Stimulated activated CD4-positive, alpha-beta T cell treated with anti-CD3 and anti-CD28 coated beads, Interleukin-4, amount 100 ng/mL, for 4 hours (primary cell): Measurements from ENCODE around the gene CSRP3.
"Not testable (repeated sequence)": the region's sequence is repeated elsewhere in the genome, so short reads cannot be mapped to it uniquely, and the experiment has no call there.

ENCODE experiments used
- DNase-seq, 2 experiments: peaks; one replicate each; pipeline ENCODE4 v3.0.0-alpha.2; 2020

Gene CSRP3

DNA sequence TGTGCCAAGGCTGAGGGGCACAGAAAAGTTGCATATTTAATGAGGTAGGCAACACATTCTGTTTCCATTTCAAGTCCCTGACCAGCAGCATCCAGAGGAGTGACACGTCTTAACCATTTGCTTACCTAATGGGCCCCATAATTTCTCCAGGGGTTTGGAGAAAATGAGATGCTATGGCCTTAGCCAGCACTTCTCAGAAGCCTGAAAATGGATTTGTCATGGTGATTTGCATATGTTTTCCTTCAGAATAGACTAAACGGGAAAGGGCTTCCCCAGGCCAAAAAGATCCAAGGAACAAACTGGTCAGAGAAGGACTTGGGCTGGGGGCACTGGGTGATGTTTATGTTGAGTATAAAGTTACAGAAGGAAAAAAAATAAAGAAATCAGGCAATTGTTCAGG, 16.7 kb downstream of the CSRP3 start:
- no peak for DNase-seq

DNA sequence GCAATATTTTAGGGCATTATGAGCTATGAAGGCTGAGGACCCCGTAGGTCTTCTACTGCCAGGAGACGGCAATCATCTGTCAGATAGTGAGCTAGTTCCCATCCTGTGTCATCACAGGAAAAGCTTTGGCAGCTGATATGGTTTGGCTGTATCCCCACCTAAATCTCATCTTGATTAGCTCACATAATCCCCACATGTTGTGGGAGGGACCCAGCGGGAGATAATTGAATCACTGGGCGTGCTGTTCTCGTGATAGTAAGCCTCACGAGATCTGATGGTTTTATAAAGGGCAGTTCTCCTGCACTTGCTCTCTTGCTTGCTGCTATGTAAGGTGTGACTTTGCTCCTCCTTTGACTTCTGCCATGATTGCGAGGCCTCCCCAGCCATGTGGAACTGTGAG, 18.1 kb downstream of the CSRP3 start:
- DNase-seq = no peak

DNA sequence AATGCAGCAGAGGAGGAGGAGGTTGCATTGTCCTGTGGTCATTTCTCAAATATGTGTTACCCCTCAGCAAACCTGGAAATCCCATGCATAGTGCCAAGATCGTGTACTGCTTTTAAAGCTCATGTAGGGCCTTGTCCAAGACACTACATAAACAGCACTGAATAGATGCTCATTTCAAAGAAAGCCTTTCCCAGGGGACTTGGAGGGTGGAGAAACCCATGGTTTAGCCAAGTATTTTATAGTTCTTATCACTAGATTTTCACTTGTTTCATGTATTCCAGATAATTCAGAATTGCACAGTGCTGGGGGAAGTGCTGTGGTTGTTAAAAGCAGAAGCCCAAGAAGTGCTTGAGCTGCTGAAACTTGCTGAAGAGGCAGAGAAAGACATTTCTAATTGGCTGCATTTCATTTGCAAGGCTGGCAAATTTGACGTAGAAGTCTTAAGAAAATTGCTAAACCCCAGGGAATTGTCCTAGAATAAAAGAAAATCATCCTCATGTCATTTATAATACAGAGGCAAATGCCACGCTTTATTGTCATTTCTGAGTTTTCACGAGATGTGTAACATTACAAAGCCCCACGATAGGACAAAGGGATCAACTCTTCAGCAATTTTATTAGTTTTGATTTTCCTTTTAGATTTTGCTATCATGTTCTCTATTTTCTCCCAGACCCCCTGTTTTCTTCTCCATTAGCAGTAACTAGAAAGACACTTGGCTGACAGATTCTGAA, 20.1 kb downstream of the CSRP3 start:
- DNase-seq = no peak

DNA sequence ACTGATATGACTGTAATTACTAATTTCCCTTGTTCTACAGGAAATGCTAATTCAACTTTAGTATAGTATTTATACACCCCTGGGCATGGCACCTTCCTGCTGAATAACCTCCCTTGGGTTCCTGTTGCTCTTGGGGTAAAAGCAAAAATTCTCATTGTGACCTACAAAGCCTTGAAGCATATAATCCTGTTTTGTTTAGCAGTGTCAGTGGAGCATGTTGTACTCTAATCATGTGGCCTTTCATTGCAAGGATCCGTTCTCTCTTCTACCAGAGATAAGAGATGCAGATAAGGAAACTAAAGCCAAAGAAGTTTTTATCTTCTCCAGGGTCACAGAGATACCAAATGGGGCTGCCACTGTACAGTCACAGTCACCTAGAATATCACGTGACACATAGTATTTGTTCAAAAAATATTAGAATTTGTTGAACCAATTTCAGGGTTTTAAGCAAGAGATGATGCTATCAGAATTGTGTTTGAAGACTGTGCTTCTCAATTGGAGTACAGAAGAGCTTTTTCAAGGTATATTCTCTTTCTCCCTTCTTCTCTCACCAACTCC, 25.1 kb downstream of the CSRP3 start:
- DNase-seq = no peak

DNA sequence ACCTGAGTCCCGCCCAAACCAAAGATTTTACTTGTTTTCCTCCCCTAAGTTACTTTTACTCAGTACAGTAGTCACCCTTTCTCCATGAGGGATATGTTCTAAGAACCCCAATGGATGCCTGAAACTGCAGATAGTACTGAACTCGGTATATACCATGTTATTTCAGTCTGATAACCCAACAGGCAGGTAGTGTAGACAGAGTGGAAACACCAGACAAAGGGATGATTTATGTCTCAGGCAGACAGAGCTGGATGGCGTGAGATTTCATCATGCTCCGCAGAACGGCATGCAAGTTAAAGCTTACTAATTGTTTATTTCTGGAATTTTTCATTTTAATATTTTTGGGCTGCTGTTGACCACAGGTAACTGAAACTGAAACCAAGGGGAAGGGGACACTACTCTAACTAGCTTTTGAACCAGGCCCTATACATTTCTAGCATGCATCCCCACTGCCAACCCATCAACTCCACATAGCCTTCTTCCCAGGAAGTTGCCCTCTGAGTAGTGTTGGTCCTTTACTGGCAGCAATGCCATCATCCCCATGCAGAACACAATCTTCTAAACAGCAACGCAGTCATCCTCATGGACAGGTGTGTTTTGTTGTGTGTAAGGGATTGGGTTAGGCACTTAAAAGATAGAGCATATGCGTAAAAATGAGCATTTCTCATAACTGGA, 27.7 kb downstream of the CSRP3 start:
- no peak for DNase-seq

DNA sequence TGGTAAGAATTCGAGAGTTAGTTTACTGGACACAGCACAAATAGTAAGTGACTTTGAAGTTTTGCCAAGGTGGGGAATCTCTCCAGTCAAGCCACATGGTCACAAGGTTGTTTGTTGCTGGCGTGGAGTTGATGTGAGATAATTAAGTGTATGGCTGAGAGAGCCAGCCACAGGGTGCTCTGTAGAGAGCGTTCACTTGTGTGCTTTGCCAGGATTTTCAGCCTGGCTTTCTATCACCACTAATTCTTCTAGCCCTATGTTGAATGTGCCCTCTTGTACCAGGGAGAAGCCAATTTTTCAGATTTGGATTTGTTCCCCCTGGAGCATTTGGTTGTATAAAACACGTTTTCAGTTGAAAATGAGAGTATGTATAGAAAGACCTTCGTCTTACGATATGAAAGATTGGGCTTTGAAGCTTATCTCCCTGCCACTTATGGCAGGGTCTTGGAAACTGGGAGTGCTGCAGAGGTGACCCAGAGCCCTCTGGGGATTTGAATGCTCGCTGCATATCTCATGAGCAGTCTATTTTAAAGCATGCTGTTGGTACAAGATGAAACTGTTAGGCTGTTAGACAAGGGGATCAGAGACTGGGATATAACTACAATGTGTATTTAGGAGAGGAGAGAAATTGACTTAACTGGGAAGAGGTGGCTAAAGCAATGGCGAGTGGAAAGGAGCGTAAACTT, 28.6 kb downstream of the CSRP3 start:
- DNase-seq = no peak

DNA sequence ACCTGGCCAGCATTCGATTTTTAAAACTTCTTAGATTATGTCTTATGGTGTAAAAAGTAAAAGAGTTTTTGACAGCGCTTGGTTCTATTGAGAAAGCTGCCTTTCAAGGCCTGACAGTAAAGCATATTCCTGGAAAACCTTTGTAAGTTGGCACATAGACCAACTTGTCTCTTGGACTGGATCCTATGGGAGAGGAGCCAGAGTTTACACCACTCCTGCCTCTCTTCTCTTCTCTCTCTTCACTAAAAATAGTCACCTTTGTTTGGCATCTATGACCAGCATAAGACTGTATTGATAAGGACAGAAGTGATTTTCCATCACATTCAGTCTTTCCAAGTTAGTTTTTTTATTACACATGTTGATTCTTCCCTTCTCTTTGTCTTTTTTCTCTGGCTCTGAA, 33.7 kb downstream of the CSRP3 start:
- no peak for DNase-seq

DNA sequence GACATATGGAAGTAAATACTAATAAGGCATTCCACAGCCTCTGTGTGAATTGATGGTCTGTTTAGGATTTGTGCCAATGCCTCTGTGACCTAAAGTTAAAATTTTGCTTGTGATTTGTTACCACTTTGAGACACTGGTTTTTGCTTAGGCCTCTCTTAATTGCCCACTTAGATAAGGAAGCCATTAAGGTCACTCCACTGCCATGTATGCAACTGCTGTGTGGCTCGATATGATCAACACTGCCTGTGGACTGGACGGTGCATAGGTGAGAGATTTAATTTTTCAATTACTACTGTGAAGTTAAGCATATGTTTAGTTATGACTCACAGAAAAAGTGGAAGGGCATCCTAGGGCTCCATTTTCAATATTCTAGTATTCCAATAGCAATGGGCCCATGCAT, 36.9 kb downstream of the CSRP3 start:
- no peak for DNase-seq

DNA sequence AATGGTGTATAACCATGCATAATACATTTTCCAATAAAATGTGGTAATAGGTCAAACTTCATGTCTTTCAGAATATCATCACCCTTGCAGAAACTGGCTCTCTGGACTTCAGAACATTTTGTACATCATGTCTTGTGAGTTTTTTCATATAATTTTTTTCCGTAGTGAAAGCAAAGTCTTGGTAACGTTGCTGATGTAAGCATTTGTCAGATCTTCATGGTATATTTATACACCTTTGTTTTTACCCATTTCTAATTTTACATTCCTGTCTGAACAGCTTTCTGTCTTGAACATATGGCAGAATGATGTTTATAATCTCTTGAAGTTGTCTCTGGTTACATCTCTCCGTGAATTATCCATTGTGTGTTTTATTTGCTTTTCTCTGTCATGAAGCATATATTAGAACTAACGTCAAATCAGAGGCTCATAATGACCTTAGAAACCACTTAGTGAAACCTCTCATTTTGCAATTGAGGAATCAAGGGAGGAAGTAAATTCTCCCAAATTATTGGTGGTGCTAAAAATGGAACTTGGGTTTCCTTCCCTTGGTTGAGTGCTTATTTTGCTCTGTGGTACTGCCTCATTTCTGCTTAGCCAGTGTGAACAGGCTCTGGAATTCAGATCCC, 37.4 kb downstream of the CSRP3 start:
- no peak for DNase-seq

DNA sequence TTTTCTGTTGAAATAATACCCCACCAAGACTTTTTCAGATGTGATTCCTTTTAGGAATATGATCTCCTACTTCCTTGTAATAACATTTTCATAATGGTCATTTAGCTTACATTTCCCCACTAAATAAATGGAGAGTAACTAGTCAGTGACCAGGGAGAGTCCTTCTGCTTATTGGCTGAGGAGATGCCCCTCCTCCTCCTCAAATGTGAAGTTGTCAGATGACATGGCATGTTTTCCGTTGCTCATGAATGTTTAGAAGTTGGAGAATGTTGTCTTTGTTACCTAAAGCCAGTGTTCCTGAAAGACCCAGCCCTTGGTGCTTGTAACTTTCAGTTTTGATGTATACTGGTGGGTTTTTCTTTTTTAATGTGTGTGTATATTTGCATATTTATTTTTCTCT, 38.2 kb downstream of the CSRP3 start:
- no peak for DNase-seq

DNA sequence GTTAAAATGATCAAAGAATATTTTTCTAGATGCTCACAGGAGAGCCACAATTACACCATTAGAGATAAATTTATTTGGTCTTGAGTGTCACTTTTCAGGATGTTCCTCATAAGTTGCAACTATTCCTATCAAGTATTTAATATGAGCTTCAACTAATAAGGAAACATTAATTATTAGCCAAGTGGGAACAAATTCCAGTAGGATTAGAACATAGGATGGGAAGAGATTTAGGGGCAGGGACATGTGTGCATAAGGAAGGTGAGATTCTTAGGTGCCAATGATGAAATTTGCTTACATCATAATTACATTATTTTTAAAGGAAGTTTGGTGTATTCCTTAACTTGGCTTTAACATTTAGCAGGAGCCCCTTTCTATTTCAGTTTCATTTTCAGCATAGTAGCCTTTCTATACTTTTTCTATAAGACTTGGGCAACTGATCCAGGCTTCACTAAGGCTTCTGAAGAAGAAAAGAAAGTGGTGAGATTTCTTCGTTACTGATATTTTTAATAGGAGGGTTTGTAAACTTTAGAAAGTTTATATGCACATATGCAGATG, 38.8 kb downstream of the CSRP3 start:
- no peak for DNase-seq

DNA sequence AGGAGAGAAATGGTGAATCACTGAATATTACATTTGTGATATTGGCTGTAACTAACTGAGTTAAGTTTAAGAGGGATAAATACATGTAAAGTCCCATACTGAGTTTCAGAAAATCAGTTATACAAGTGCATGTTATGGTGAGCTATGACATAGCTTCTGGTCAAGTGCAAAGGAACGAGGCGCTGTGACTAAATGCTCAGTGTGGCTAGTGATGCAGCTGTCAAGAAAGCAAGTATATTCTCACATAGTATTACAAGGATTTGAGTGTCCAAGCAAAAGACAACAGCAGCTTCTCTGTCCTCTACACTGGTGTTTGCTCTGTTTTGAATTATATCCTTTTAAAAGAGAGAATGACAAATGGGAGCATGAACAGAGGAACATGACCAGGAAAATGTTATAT, 40.1 kb downstream of the CSRP3 start:
- DNase-seq = no peak

DNA sequence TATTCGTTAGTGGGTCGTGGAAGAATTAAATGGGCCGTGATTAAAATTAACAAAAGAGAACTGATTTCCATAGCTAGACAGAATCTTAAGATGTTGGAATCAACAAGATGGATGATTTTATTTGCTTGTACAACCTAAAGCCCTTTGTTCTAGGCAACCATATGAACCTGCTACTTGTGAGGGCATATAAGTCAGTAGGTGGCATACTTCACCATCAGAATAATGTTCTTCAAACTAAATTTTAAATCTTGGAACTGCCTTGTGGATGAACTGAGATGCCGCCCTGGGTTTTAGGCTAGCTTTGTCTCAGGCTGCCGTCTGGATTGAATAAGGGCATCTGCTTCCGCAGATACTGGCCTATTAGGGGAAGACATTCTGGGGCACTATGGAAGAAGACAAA, 40.9 kb downstream of the CSRP3 start:
- DNase-seq = no peak

DNA sequence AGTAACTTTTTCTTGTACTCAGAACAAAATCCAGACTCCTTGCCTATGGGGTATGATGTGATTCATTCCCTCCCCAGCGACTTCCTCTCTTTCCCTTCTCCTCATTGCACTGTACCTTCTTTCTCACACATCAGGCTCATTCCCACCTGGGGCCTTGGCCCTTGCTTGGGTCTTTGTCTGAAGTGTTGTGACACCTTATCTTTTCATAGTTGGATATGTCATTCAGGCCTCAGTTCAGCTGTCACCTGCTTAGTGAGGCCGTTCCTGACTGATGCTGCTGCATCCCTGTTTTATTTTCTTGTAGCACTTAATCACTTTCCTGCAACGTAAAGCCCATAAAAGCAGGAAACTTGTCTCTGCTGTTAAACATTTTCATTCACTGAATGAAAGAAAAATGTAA, 44.9 kb downstream of the CSRP3 start:
- DNase-seq = no peak

DNA sequence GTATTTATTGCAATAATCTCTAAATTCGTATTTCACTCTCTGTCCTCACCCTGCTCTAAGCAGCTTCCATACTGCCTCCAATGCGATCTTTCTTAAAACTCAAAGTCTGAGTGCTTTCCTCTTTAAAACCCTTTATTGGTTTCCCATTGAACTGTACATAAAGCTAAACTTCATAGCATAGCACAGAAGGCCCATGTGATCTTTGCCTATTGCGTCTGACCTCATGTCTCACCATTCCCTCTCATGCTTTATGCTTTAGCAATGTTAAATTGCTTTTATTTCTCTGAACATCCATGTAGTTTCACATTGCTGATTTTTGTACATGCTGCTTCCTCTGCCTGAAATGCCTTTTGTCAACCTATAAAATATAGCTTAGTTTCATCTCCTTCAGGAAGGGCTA, 56.5 kb downstream of the CSRP3 start:
- DNase-seq = no peak

DNA sequence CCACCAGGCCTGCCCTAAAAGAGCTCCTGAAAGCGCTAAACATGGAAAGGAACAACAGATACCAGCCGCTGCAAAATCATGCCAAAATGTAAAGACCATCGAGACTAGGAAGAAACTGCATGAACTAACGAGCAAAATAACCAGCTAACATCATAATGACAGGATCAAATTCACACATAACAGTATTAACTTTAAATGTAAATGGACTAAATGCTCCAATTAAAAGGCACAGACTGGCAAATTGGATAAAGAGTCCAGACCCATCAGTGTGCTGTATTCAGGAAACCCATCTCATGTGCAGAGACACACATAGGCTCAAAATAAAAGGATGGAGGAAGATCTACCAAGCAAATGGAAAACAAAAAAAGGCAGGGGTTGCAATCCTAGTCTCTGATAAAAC, 64.9 kb downstream of the CSRP3 start:
- not testable (repeated sequence) for DNase-seq

DNA sequence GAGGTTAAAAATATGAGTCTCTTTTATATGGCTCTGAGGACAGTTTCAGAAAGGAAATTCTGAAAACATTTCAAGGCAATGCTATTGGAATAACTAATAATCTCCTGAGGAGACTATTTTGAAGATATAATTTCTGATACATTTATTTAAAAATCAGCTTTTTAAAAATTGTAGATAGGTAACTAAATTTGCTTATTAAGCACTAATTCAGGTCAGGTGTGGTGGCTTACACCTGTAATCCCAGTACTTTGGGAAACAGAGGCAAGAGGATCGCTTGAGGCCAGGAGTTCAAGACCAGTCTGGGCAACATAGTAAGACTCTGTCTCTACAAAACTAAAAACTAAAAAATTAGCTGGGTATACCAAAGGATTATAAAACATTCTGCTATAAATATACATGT, 67.8 kb downstream of the CSRP3 start:
- no peak for DNase-seq
